Measurements from ENCODE around the gene CLASP1.
"Not testable (repeated sequence)": the region's sequence is repeated elsewhere in the genome, so short reads cannot be mapped to it uniquely, and the experiment has no call there.

The CLASP1 gene

GRCh38 chr2:121446647-121447241 lies 202.5 kb downstream of the CLASP1 start:
- H3K4me3 ChIP-seq: no peak overlapping the region
- no peaks in the 10 kb centered on the region for H3K4me1 ChIP-seq
- no peak for TF ChIP-seq CTCF (IDR thresholded peaks at IDR 0.05)
- H3K27ac ChIP-seq: no peak overlapping the region
- intact Hi-C loops (cut with DNase I; ENCODE audit: low total_unique reads): no loop called here
- H3K27me3 ChIP-seq: no peaks in the 10 kb centered on the region
- no peak for DNase-seq
- no peaks in the 10 kb centered on the region for H3K9me3 ChIP-seq
- H3K36me3 ChIP-seq: peaks cover 79 to 87% (median 79%) of the 10 kb centered on the region in 3 donors

GRCh38 chr2:121442889-121443288 lies 206.4 kb downstream of the CLASP1 start:
- Histone ChIP-seq H3K4me1 (no peaks in the 10 kb centered on the region), H3K27ac (no peak overlapping the region), H3K27me3 (no peaks in the 10 kb centered on the region), H3K4me3 (no peak overlapping the region), H3K9me3 (no peaks in the 10 kb centered on the region), H3K36me3 (peaks cover 59 to 68% (median 62%) of the 10 kb centered on the region in 3 donors)
- intact Hi-C loops (cut with DNase I; ENCODE audit: low total_unique reads): no loop called here
- no peak for DNase-seq
- no peak for TF ChIP-seq CTCF (IDR thresholded peaks at IDR 0.05)

- DNase-seq; H3K4me1 ChIP-seq; H3K9me3 ChIP-seq; H3K27me3 ChIP-seq; H3K27ac ChIP-seq; intact Hi-C loops (cut with DNase I; ENCODE audit: low total_unique reads); H3K4me3 ChIP-seq: not testable (repeated sequence)
- H3K36me3 ChIP-seq: peaks cover 14 to 23% (median 22%) of the 10 kb centered on the region in 3 donors
Observed at GRCh38 chr2:121438290-121438689, 211.0 kb downstream of the CLASP1 start.

- no peak for TF ChIP-seq CTCF (IDR thresholded peaks at IDR 0.05)
- Histone ChIP-seq H3K4me3 (no peak overlapping the region), H3K36me3 (peaks cover 8 to 13% (median 13%) of the 10 kb centered on the region in 3 donors), H3K27ac (no peak overlapping the region), H3K27me3 (no peaks in the 10 kb centered on the region), H3K4me1 (no peaks in the 10 kb centered on the region), H3K9me3 (no peaks in the 10 kb centered on the region)
- intact Hi-C loops (cut with DNase I; ENCODE audit: low total_unique reads): no loop called here
- DNase-seq: no peak
Observed at GRCh38 chr2:121436918-121437317, 212.3 kb downstream of the CLASP1 start.

GRCh38 chr2:121435790-121436189 lies 213.5 kb downstream of the CLASP1 start:
- H3K9me3 ChIP-seq: no peaks in the 10 kb centered on the region
- no peak for DNase-seq
- TF ChIP-seq CTCF (IDR thresholded peaks at IDR 0.05): no peak
- peaks cover 7 to 9% (median 8%) of the 10 kb centered on the region in 3 donors for H3K36me3 ChIP-seq
- no peaks in the 10 kb centered on the region for H3K4me1 ChIP-seq
- no peak overlapping the region for H3K4me3 ChIP-seq
- H3K27ac ChIP-seq: no peak overlapping the region
- intact Hi-C loops (cut with DNase I; ENCODE audit: low total_unique reads): no loop called here
- H3K27me3 ChIP-seq: no peaks in the 10 kb centered on the region

- no peaks in the 10 kb centered on the region for H3K4me1 ChIP-seq
- H3K27me3 ChIP-seq: no peaks in the 10 kb centered on the region
- DNase-seq: no peak
- peaks cover 9 to 39% (median 38%) of the 10 kb centered on the region in 3 donors for H3K36me3 ChIP-seq
- H3K9me3 ChIP-seq: no peaks in the 10 kb centered on the region
- intact Hi-C loops (cut with DNase I; ENCODE audit: low total_unique reads): no loop called here
- no peak overlapping the region for H3K27ac ChIP-seq
- H3K4me3 ChIP-seq: no peak overlapping the region
- TF ChIP-seq CTCF (IDR thresholded peaks at IDR 0.05): no peak
Observed at GRCh38 chr2:121431214-121431613, 218.0 kb downstream of the CLASP1 start.
